T-helper 9 cell (primary cell): ENCODE measurements around the gene GCN1.

ENCODE experiments used
- DNase-seq: peaks from one replicate; pipeline ENCODE4 v3.0.0-alpha.2; 2020

The GCN1 gene

DNA sequence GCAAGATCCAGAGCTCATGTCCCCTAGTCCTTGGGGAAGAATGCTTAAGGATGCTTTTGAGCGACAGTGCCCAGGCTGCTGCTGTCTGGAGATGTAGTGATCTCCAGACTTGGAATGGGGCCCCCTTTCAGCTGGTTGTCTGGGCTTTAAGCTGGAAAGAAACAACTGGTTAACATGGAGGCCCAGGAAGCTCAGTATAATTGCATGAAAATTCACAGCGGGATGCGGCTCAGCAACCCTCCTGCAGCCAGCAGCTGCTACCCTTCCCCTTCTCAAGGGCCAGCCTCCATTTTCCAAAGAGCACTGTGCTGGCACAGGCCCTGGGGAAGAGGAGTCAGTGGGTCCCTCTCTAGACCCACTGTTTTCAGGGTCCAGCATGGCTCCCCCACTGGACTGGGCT lies 104.3 kb downstream of the GCN1 start:
- DNase-seq = no peak

DNA sequence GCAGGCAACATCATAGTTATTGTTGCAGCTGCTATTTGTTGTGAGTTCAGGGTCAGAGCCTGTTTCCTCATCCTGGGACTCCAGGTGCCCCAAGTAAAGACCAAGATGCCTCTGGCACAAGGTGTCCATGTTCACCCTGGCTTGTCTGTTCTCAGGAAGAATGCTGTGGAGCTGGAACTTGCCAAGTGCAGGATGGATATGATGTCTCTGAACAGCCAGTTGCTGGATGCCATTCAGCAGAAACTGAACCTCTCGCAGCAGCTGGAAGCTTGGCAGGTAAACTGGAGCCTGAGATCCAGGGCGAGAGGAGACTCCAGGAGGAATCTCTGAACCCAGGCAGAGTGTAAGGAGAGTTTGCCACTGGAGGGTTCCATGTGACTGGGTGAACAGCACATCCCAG lies 104.7 kb downstream of the GCN1 start:
- no peak for DNase-seq

DNA sequence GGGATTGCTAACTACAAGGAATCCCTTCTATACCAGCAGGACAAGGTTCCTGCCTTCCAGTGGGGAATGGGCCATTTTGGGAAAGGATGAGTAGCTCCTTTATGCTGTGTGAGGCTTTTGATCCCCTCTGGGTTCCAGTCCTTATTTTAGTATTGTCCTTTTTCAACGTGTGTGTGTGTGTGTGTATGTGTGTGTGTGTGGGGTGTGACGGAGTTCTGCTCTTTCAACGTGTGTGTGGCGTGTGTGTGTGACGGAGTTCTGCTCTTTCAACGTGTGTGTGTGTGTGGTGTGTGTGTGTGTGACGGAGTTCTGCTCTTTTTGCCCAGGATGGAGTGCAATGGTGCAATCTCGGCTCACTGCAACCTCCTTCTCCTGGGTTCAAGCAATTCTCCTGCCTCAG lies 105.4 kb downstream of the GCN1 start:
- no peak for DNase-seq

DNA sequence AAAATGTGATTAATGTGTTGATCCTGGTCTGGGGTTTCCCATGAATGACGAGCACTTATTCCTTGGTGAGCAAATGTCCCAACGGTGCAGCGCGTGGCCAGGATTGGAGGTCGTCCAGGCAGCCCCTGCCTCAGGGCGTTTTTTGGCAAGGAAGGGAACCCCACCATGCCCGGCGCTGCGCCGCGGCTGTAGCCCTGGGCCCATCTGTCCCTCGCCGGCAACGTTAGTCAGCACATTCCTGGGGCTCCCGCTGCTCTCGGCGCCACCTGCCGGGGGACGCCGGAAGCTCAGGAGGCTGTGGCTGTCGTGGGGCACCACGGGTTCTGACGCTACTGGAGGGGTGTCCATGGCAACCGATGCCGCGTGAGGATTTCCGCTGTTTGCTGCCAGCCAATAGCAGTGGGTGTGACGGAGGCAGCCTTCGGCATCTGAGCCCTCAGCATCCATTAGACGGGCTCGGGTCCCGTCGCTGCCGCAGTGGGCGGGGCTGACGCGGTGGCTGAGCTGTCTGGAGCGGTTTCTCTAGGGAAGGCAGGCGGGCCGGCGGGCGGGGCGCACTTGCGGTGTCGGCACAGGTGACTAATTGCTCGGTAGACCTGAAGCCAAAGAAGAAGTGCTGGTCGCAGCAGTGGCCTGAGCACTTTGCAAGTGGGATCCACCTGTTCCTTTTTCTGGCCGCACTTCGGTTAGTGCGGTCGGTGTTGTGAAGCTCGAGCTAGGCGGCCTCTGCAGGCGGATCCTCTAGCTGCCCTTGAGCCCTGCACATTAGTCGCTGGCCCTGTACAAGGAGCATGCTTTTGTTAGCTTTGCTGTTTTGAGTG lies 107.5 kb downstream of the GCN1 start:
- DNase-seq = peak; percentile 98

DNA sequence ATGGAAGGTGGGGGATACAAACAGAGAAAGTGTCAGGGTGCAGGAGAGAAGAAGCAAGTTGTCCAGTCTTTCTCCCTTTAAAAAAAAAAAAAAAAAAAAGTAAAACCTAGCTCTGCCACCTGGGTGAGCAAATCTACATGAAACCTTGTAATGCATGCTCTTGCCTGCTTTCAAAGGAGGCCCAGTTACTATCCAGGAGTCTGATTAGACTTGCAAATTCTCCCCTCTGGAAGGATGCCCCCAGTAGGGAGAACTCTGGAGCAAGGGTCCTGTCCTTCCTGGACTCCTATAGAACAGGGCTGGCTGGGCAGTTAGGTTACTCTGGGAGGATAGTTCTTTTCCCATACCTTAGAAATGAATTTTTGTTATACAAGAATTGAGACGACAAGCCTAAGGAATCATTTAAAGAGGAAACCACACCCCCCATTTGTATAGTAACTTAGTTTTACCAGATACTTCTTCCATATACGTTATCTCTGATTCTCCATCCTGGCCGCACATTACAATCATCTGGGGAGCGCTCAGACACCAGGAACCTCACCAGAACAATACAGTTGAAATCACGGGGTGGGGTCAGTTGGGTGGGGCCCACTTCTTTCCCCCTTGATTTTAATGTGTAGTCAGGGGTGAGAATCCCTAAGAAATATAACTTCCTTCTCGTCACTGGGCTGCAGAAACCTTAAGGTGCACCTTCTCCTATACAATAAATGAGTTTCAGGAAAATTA lies 108.4 kb downstream of the GCN1 start:
- no peak for DNase-seq

DNA sequence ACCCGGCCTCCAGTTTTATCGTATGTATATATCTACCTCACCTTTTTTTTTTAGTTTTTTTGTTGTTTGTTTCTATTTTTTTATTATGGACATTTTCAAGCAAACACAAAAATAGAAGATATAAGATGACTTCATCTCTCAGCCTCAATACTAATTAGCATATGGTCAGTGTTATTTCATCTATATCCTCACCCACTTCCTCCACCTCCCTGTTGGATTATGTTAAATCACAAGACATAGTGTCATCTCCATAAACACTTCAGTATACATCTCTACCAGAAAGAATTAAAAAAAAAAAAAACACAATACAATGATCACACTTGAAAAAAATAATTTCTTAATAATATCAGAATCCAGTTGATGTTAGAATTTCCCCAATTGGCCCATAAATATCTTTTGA lies 112.9 kb downstream of the GCN1 start:
- no peak for DNase-seq

DNA sequence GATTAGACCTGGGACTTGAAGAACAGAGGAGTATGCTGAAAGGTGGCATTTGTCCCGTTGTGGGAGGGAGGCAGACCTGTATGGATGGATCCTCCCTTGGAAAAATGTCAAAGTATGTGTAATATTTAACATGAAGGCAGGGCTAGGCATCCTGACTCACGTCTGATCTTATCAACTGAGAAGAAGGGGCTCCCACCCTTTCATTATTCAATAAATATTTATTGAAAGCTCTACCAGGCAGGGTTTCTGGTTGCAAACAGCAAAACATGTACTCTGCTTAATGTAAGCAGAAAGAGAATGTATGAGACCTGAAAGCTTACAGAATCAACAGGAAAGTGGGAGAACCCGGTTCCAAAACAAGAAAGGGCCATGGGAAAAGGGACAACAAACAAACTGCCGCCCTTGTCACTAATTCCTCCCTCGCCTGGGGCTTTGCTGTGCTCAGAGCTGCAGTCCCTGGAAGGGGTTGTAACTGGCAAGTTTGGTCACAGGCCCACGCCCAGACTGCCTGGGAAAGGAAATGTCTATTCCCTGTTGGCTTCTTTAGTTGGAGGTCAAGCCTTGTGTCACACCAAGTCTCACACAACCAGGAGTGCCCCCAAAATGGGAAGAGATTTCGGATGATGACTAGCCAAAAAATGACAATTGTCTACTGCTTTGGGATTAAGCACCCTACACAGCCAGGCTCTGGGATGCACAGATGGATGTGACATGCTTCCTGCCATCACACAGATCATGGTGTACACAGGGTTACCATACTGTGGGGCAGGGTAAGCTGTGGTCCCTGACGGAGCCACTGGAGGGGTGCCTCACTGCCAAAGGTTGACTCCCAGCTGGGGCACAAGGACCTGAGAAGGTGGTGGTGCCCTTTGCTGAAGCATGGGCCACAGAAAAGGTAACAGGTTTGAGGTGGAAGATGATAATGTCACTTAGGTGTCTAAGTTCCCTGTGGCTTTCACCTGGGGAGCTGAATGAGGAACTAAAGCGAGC lies 114.8 kb downstream of the GCN1 start:
- DNase-seq = no peak

DNA sequence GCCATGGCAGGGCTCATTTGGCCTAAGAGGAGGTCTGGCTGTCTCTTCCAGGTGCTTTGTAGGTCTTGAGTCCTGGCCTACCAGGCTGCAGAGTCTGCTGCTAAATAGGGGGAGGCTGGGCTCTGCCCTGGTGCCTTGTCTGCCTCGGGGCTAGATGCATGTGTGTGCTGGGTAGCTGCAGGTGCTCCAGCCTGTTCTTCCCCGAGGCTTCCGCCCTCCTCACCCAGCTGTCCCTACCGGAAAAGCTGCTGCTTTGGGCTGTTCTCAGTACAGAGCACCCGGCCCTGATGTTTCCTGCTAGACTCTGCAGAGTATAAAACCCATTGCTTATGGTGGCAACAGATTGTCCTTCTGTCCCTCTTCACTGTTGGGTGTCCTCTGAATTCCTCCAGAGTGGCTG lies 115.6 kb downstream of the GCN1 start:
- no peak for DNase-seq

DNA sequence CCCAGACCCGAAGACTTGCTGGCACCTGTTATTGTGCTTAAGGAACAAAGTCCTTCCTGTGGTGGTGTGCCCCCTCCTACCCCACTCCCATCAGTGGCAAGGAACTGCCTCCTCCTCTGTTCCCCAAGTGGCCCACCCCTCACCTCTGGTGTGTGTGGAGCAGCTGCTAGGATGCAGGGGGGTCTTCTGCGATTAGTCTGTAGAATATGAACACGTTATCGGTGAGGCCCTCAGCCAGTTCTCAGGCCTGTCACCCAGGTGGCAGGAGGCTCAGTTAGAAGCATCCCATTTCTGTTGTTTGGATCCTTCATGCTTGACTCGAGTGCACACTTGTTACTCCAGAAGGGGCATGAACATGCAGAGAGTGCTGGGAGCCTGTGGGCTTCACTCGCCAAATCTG lies 117.3 kb downstream of the GCN1 start:
- no peak for DNase-seq
